B cell (primary cell): ENCODE results near the gene STARD3. TPM values are rescaled to one million over a fixed set of nuclear protein-coding genes. Genes with fewer than 3 reads are reported as not detected.

Source experiments
- ATAC-seq: fragments of 200-7000 bp; cut with Tn5 transposase; one replicate; pipeline ENCODE4 v1.10.0; 2021; ENCODE audit warnings: low read depth, mild to moderate bottlenecking, moderate number of reproducible peaks, moderate library complexity
- CTCF ChIA-PET: fragments of 350-600 bp; sonication (Branson Sonifier 250); formaldehyde crosslinking; loops from one replicate; lab custom pipeline; 2021; ENCODE audit warnings: antibody characterized with exemption, inconsistent platforms; lab: Charles Lee
- POLR2A ChIA-PET: fragments of 350-600 bp; sonication (Branson Sonifier 250); formaldehyde crosslinking; loops from one replicate; lab custom pipeline; 2021; ENCODE audit warnings: antibody characterized with exemption; lab: Charles Lee
- DNase-seq: peaks from one replicate; pipeline ENCODE4 v3.0.0; 2013
- H2AFZ ChIP-seq: 2 replicates; pipeline ENCODE4 v1.6.1; 2012; ENCODE audit warnings: mild to moderate bottlenecking, low read depth, low read length; ENCODE audit not compliant: insufficient read depth, poor library complexity, severe bottlenecking
- H3K27ac ChIP-seq, 2 donors: 1 replicate in 1 of 2; 2 replicates in 1 of 2; pipeline ENCODE4 v1.5.1; 2012 to 2013; ENCODE audit warnings: low read length in 2 of 2, mild to moderate bottlenecking in 2 of 2, moderate library complexity in 1 of 2
- H3K27me3 ChIP-seq, 4 experiments: fragments of 200-600 bp in 1 of 4; sonication (generic) in 1 of 4; replicated peaks in 1 of 4; 1 replicate in 2 of 4; 2 replicates in 2 of 4; pipeline versions ENCODE4 v1.6.1 to v1.7.0; 2013 to 2016; ENCODE audit warnings: low read length in 3 of 4, mild to moderate bottlenecking in 2 of 4, mixed read lengths in 1 of 4, moderate library complexity in 1 of 4; ENCODE audit not compliant: insufficient read depth in 4 of 4, control insufficient read depth in 3 of 4; ENCODE audit errors: control extremely low read depth in 1 of 4
- H3K36me3 ChIP-seq, 2 experiments: replicated peaks in 1 of 2; 1 replicate in 1 of 2; 2 replicates in 1 of 2; pipeline versions ENCODE4 v1.6.1 to v1.7.1; 2013; ENCODE audit warnings: low read length in 1 of 2; ENCODE audit not compliant: insufficient read depth in 2 of 2, control insufficient read depth in 1 of 2; ENCODE audit errors: control extremely low read depth in 1 of 2, extremely low read depth in 1 of 2
- H3K4me1 ChIP-seq, 2 donors: fragments of 200-600 bp in 1 of 2; sonication (generic) in 1 of 2; 1 replicate in 1 of 2; 2 replicates in 1 of 2; pipeline versions ENCODE4 v1.5.1 to v1.6.1; 2013 to 2017; ENCODE audit warnings: low read length in 2 of 2; ENCODE audit not compliant: control insufficient read depth in 2 of 2, insufficient read depth in 2 of 2
- H3K4me2 ChIP-seq: replicated peaks from 2 replicates; pipeline ENCODE3; 2012; ENCODE audit warnings: mild to moderate bottlenecking, low read depth, low read length; ENCODE audit not compliant: poor library complexity, severe bottlenecking
- H3K4me3 ChIP-seq, 5 experiments: fragments of 200-600 bp in 1 of 5; sonication (generic) in 1 of 5; 1 replicate in 3 of 5; 2 replicates in 2 of 5; pipeline versions ENCODE4 v1.5.1 to v1.7.0; 2011 to 2016; ENCODE audit warnings: low read length in 4 of 5, mild to moderate bottlenecking in 4 of 5, low read depth in 2 of 5, control low read depth in 1 of 5, moderate library complexity in 1 of 5; ENCODE audit not compliant: insufficient read depth in 1 of 5; ENCODE audit errors: control extremely low read depth in 1 of 5, extremely low read depth in 1 of 5
- H3K79me2 ChIP-seq: fragments of 200-600 bp; sonication (generic); one replicate; pipeline ENCODE4 v1.6.0; 2016; ENCODE audit warnings: low read length; ENCODE audit not compliant: control insufficient read depth, insufficient read depth
- H3K9ac ChIP-seq: fragments of 200-600 bp; sonication (generic); 2 replicates; pipeline ENCODE4 v1.6.1; 2017; ENCODE audit warnings: mild to moderate bottlenecking, low read length, moderate library complexity
- H3K9me3 ChIP-seq, 3 donors: one replicate each; pipeline versions ENCODE4 v1.6.1 to v1.7.1; 2013; ENCODE audit warnings: low read length in 2 of 3; ENCODE audit not compliant: control insufficient read depth in 2 of 3, insufficient read depth in 1 of 3; ENCODE audit errors: control extremely low read depth in 1 of 3
- H4K20me1 ChIP-seq: 2 replicates; pipeline ENCODE4 v1.6.0; 2012; ENCODE audit warnings: mild to moderate bottlenecking, low read length; ENCODE audit not compliant: insufficient read depth, control insufficient read depth, poor library complexity, severe bottlenecking
- H3K27ac Mint-ChIP-seq: one replicate; pipeline ENCODE4 v1.8.0; 2021; ENCODE audit warnings: mixed read lengths
- H3K27me3 Mint-ChIP-seq: one replicate; pipeline ENCODE4 v1.8.0; 2021; ENCODE audit warnings: mixed read lengths
- H3K4me1 Mint-ChIP-seq: one replicate; pipeline ENCODE4 v1.8.0; 2021; ENCODE audit warnings: mixed read lengths
- H3K4me3 Mint-ChIP-seq: one replicate; pipeline ENCODE4 v1.8.0; 2021; ENCODE audit warnings: mixed read lengths
- H3K9me3 Mint-ChIP-seq: one replicate; pipeline ENCODE4 v1.8.0; 2022; ENCODE audit warnings: mixed read lengths; ENCODE audit not compliant: insufficient read depth
- EZH2 ChIP-seq: IDR thresholded peaks from 2 replicates; pipeline ENCODE4 v1.6.1; 2012; ENCODE audit warnings: borderline replicate concordance, low read depth, mild to moderate bottlenecking, moderate library complexity, low read length; ENCODE audit not compliant: insufficient read depth, poor library complexity, severe bottlenecking
- WGBS: methylation state at CpG from one replicate; pipeline ENCODE4 v1.1.5; 2013; ENCODE audit warnings: missing lambda C conversion rate; ENCODE audit not compliant: insufficient coverage; 5-methylcytosine and 5-hydroxymethylcytosine counted together
- intact Hi-C: fragments of 100-400 bp; cut with micrococcal nuclease; formaldehyde crosslinking; loops from one replicate; pipeline ENCODE4 v1.10.0; 2022
- polyA plus RNA-seq: library from polyadenylated mRNA; depleted of rRNA; stranded (reverse); fragments of >200 nt; gene quantifications from 2 replicates; pipeline ENCODE4 v1.2.3, GENCODE V29; 2012
- total RNA-seq, 2 donors: library from RNA; stranded (reverse); fragments of 120-200 nt in 1 of 2; gene quantifications; 1 replicate in 1 of 2; 2 replicates in 1 of 2; pipeline versions ENCODE4 v1.2.3 to v1.2.4, GENCODE V29; 2013 to 2022
- TF ChIP-seq, protein P1 (sequence below): fragments of 200-600 bp; IDR thresholded peaks from one replicate; pipeline ENCODE4 v1.8.0; 2022; ENCODE audit warnings: antibody characterized with exemption, mild to moderate bottlenecking

STARD3 gene
- total and polyA plus RNA-seq, 2 donors (not counting 1 experiment from before 2014, with no cell fraction given) = 93.1 to 231 TPM

DNA sequence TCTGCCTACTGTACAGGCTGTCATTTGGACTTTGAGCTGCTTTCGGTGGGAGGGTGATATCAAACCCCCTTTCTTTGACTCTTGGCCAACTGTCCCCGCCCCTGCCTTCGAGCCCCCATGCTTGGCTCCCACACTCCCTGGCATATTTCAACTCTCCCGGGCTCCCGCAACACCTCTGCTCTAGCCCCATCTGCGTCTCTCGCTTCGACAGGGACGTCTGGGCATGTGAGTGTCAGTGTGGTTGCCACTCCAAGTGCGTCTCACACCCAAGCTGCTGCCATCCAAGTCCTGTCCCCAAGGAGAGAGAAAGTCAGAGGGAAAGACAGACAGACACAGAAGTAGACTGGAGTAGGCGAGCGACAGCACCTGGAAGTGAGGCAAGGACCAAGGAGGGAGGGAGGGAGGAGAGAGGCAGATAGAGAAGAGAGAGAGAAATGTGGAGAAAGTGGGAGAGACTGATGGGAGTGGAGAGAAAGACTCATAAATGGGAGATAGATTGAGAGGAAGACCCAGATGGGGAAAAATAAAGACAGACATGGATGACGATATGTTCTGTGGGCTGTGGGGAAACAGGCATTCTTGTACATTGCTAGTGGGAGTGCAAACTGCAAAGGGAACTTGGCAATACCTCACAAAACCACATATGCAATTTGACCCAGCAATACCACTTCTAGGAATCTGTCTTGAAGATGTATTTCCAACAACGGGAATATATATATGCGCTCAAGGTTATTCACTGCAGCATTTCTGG, 11.8 kb downstream of the STARD3 start:
- Mint-ChIP-seq H3K27me3 (no peaks in the 10 kb centered on the region), H3K9me3 (no peaks in the 10 kb centered on the region), H3K4me3 (no peak overlapping the region), H3K4me1 (peaks cover 33% of the 10 kb centered on the region), H3K27ac (no peak overlapping the region)
- no peak overlapping the region for H3K9ac ChIP-seq
- no peaks in the 10 kb centered on the region for H3K27me3 ChIP-seq
- peaks cover 0 to 3% of the 10 kb centered on the region in 2 donors for H3K4me1 ChIP-seq
- H3K36me3 ChIP-seq = peaks cover 0 to 16% of the 10 kb centered on the region in 2 experiments
- POLR2A ChIA-PET = no interaction called here
- no peak overlapping the region for H3K4me3 ChIP-seq
- 97% methylated on average over 12 of the region's 15 CpGs for WGBS
- no peak overlapping the region for H2AFZ ChIP-seq
- no peak for TF ChIP-seq EZH2
- TF ChIP-seq, protein P1, sequence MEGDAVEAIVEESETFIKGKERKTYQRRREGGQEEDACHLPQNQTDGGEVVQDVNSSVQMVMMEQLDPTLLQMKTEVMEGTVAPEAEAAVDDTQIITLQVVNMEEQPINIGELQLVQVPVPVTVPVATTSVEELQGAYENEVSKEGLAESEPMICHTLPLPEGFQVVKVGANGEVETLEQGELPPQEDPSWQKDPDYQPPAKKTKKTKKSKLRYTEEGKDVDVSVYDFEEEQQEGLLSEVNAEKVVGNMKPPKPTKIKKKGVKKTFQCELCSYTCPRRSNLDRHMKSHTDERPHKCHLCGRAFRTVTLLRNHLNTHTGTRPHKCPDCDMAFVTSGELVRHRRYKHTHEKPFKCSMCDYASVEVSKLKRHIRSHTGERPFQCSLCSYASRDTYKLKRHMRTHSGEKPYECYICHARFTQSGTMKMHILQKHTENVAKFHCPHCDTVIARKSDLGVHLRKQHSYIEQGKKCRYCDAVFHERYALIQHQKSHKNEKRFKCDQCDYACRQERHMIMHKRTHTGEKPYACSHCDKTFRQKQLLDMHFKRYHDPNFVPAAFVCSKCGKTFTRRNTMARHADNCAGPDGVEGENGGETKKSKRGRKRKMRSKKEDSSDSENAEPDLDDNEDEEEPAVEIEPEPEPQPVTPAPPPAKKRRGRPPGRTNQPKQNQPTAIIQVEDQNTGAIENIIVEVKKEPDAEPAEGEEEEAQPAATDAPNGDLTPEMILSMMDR = no peak
- H3K9me3 ChIP-seq = no peaks in the 10 kb centered on the region
- CTCF ChIA-PET = interaction anchor here (1.6 to 3.2 kb wide), 3 partner anchors 14 to 27 kb away, joined by 3 to 18 read pairs (median 6); no protein-coding TSS in a partner anchor
- H4K20me1 ChIP-seq = peaks cover 79% of the 10 kb centered on the region
- no peak overlapping the region for H3K27ac ChIP-seq
- intact Hi-C loops = no loop called here
- no peak overlapping the region for H3K4me2 ChIP-seq
- no peak for ATAC-seq
- H3K79me2 ChIP-seq = peaks cover 70% of the 10 kb centered on the region
- no peak for DNase-seq

DNA sequence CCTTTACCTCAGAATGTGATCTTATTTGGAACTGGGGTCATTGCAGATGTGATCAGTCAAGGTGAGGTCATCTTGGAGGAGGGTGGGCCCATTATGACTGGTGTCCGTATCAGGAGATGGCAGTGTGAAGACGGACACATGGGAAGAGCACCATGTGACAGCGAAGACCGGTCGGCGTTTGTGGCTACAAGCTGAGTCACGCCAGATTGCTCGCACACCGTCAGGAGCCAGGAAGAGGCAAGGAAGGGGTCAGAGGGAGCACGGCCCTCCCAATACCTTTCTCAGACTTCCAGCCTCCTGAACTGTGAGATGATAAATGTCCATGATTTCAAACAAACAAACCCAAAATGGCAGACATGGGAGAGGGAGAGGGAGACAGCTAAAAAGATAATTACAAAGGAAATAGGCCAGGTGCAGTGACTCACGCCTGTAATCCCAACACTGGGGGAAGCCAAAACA, 13.2 kb downstream of the STARD3 start:
- ChIA-PET POLR2A (no interaction called here), CTCF (interaction anchor here (0.6 to 3.2 kb wide), 5 partner anchors 15 to 643 kb away, joined by 3 to 18 read pairs (median 5); partner anchors contain the start of gene PNMT)
- Histone ChIP-seq H3K27ac (no peak overlapping the region), H3K4me2 (no peak overlapping the region), H2AFZ (no peak overlapping the region), H3K9ac (no peak overlapping the region), H3K79me2 (peaks cover 70% of the 10 kb centered on the region), H3K9me3 (no peaks in the 10 kb centered on the region), H4K20me1 (peaks cover 77% of the 10 kb centered on the region), H3K4me1 (peaks cover 0 to 3% of the 10 kb centered on the region in 2 donors), H3K4me3 (no peak overlapping the region), H3K36me3 (peaks cover 0 to 20% of the 10 kb centered on the region in 2 experiments), H3K27me3 (no peaks in the 10 kb centered on the region)
- WGBS = 95% methylated on average over 10 of the region's 11 CpGs
- Mint-ChIP-seq H3K4me3 (no peak overlapping the region), H3K27me3 (no peaks in the 10 kb centered on the region), H3K9me3 (no peaks in the 10 kb centered on the region), H3K4me1 (peaks cover 36% of the 10 kb centered on the region), H3K27ac (no peak overlapping the region)
- DNase-seq (no peak), ATAC-seq (no peak)
- TF ChIP-seq EZH2 = no peak
- TF ChIP-seq, protein P1 = no peak
- intact Hi-C loops = no loop called here
